ENCODE results near the gene HIPK3.
A peak's percentile ranks its signal among the peaks of the same experiment; 100 is the strongest.

Gene HIPK3

DNA sequence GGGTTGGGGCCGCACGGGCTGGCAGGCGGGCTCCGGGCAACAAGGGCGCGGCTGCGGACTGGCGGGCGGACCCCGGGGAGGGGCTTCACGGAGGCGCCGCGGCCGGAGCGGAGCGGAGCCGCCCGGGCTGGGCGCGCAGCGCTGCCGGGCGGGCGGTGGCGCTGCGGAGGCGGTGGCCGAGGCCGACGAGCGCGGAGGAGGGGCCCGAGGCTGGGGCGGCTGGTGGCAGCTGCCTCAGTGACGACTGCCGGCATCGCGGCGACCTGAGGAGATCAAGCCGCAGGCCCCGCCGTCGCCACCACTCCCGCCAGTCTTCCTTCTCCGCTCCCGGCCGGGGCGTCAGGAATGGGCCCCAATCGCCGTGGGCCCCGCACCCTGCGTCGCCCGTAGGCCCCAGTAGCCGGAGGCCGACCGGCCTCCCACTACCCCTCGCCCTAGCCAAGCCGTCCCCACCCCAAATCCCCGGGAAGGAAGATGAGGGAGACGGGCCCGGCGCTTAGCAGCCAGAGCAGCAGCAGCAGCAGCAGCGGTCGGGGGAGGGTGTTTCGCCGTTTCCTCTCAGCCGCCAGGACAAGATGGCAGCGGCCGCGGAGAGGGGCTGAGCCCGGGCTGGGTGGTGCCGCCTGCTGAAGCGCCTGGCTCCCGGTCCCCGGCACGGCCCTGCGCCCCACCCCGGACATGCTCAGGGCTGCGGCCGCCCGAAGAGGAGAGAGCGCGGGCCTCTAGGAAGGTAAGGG, at the start of gene HIPK3:
Gene HIPK3, plus strand, starts transcription at position 222 of the 737 bp plus-strand sequence.
- no peak for DNase-seq (ENCODE audit: low read depth)
- TF ChIP-seq, protein P1, sequence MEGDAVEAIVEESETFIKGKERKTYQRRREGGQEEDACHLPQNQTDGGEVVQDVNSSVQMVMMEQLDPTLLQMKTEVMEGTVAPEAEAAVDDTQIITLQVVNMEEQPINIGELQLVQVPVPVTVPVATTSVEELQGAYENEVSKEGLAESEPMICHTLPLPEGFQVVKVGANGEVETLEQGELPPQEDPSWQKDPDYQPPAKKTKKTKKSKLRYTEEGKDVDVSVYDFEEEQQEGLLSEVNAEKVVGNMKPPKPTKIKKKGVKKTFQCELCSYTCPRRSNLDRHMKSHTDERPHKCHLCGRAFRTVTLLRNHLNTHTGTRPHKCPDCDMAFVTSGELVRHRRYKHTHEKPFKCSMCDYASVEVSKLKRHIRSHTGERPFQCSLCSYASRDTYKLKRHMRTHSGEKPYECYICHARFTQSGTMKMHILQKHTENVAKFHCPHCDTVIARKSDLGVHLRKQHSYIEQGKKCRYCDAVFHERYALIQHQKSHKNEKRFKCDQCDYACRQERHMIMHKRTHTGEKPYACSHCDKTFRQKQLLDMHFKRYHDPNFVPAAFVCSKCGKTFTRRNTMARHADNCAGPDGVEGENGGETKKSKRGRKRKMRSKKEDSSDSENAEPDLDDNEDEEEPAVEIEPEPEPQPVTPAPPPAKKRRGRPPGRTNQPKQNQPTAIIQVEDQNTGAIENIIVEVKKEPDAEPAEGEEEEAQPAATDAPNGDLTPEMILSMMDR (IDR thresholded peaks at IDR 0.05; ENCODE audit: control insufficient read depth, extremely low read depth, insufficient read depth) = peak; percentile 74
- peak within 1 kb of the TSS; percentile 76 for H3K4me3 ChIP-seq (ENCODE audit: low read depth, low read length)

DNA sequence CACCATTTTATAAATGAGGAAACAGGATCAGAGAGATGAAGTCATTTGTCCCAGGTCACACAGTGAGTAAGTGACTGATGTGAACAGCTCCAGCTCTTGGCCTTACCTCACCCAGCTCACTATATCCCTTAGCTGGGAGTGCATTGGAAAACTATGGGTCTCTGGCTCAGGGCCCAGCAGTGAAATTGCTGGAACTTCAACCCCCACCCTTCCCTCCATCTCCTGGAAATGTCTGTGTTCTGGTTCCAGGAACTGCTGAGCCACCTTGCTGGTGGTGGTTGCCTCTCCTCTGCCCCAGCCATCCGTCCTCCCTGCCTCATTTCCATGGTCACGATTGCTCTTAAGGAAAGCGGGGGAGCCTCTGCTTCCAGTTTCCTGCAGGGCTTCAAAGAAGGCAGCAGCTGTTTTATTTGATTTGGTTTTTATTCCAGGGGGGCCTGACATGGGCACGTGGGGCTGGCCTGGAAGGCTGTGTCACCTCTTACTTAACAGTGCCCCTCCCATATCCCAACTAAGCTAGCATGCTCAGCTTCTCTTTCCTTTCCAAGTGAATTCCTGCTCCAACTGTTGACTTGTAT, 49.7 kb upstream of the HIPK3 start:
- TF ChIP-seq, protein P1 (IDR thresholded peaks at IDR 0.05; ENCODE audit: control insufficient read depth, extremely low read depth, insufficient read depth) = no peak
- DNase-seq (ENCODE audit: low read depth) = no peak
- no peak overlapping the region for H3K4me3 ChIP-seq (ENCODE audit: low read depth, low read length)

DNA sequence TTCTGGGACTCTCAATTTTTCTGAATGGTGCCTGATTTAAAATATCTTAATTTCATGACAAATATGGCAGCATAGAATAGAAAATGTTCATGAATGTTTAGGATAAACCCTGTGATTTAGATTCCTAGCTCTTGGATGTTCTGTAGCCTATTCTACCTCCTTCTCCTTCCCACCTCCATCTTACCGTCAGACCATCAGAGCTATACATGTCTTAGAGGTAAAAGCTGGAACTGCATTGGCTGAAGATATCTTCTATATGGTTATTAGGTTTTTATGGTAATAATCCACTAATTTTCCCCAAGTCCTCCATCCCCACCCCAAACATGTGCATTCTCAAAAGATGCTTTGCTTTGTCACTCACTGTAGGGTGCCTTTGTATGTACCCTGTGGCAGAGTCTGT, 49.0 kb upstream of the HIPK3 start:
- H3K4me3 ChIP-seq (ENCODE audit: low read depth, low read length) = no peak overlapping the region
- DNase-seq (ENCODE audit: low read depth) = no peak
- TF ChIP-seq, protein P1 (IDR thresholded peaks at IDR 0.05; ENCODE audit: control insufficient read depth, extremely low read depth, insufficient read depth) = no peak

DNA sequence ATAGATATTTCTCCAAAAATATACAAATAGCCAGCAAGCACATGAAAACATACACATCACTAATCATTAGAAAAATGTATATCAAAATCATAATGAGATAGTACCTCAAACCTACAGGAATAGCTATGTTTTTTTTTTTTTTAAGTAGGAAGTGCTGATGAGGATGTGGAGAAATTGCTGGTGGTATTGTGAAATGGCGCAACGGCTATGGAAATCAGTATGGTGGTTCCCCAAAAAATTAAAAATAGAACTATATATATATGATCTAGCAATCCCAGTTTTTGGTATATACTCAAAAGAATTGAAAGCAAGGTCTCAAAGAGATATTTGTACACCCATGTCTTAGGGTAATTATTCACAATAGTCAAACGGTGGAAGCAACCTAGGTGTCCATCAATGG, 46.0 kb upstream of the HIPK3 start:
- no peak overlapping the region for H3K4me3 ChIP-seq (ENCODE audit: low read depth, low read length)
- TF ChIP-seq, protein P1 (IDR thresholded peaks at IDR 0.05; ENCODE audit: control insufficient read depth, extremely low read depth, insufficient read depth) = no peak
- no peak for DNase-seq (ENCODE audit: low read depth)

DNA sequence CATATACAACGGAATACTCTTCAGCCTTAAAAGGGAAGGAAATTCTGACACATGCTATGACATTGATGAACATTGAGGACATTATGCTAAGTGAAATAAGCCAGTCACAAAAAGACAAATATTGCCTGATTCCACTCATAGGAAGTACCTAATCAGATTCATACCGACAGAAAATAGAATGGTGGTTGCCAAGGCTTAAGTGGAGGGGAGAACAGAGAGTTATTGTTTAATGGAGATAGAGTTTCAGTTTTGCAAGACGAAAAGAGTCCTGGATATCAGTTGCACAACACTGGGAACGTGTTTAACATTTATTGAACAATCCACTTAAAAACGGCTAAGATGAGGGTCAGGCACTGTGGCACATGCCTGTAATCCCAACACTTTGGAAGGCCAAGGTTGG, 45.6 kb upstream of the HIPK3 start:
- TF ChIP-seq, protein P1 (IDR thresholded peaks at IDR 0.05; ENCODE audit: control insufficient read depth, extremely low read depth, insufficient read depth) = no peak
- H3K4me3 ChIP-seq (ENCODE audit: low read depth, low read length) = no peak overlapping the region
- DNase-seq (ENCODE audit: low read depth) = no peak

DNA sequence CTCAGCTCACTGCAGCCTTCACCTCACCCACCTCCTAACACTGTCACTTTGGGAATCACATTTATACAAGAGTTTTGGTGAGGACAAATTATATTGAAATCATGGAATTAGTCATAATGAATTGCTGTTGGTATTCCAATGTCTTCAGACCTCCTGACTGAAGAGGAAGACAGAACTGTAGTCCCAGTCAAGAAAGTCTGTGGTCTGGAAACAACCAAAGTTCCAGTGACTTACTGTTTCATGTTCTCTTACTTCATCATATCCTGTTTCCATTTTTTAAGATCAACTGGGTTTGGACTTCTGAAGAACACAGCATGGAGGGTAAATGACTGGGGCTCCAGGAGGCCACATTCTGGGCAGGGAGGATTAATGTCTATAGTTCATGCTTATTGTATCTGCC, 43.0 kb upstream of the HIPK3 start:
- no peak for DNase-seq (ENCODE audit: low read depth)
- H3K4me3 ChIP-seq (ENCODE audit: low read depth, low read length) = no peak overlapping the region
- TF ChIP-seq, protein P1 (IDR thresholded peaks at IDR 0.05; ENCODE audit: control insufficient read depth, extremely low read depth, insufficient read depth) = no peak
